Measurements from ENCODE around the gene PMF1. TPM values are rescaled to one million over a fixed set of nuclear protein-coding genes. Genes with fewer than 3 reads are reported as not detected.

The PMF1 gene
- total RNA-seq, 2 donors from 2014 or later, result 119 TPM

GRCh38 chr1:156268336-156268735, 55.5 kb downstream of the PMF1 start:
- Mint-ChIP-seq H3K27me3 (ENCODE audit: insufficient read depth) (no peaks in the 10 kb centered on the region), H3K4me3 (no peak overlapping the region), H3K27ac (no peak overlapping the region), H3K4me1 (peaks cover 2% of the 10 kb centered on the region), H3K9me3 (no peaks in the 10 kb centered on the region), H3K36me3 (ENCODE audit: low read depth) (peaks cover 77% of the 10 kb centered on the region)
- H3K27ac ChIP-seq (ENCODE audit: low read depth, low read length), result no peak overlapping the region
- H3K9ac ChIP-seq (ENCODE audit: extremely low read depth, low read length, poor library complexity, severe bottlenecking), result no peak overlapping the region
- no peaks in the 10 kb centered on the region for H3K4me1 ChIP-seq (ENCODE audit: control insufficient read depth, insufficient read depth, low read length)
- no peak for DNase-seq
- H3K36me3 ChIP-seq (ENCODE audit: control insufficient read depth, insufficient read depth, low read length), result peaks cover 87% of the 10 kb centered on the region
- TF ChIP-seq CTCF (conservative IDR thresholded peaks at IDR 0.05), result no peak
- no peaks in the 10 kb centered on the region for H3K9me3 ChIP-seq (ENCODE audit: control insufficient read depth, low read length)
- no peak overlapping the region for H3K4me3 ChIP-seq (ENCODE audit: low read length)
- WGBS, 2 experiments (ENCODE audit: insufficient coverage in 1 of 2, insufficient read length in 1 of 2), result 82 to 99% methylated on average over 3 to 4 of the region's 4 CpGs
- H3K27me3 ChIP-seq (ENCODE audit: control insufficient read depth, insufficient read depth, low read length, poor library complexity, severe bottlenecking), result no peaks in the 10 kb centered on the region

GRCh38 chr1:156270314-156270713, 57.5 kb downstream of the PMF1 start:
- Histone ChIP-seq H3K36me3 (ENCODE audit: control insufficient read depth, insufficient read depth, low read length) (peaks cover 93% of the 10 kb centered on the region), H3K4me1 (ENCODE audit: control insufficient read depth, insufficient read depth, low read length) (no peaks in the 10 kb centered on the region), H3K9me3 (ENCODE audit: control insufficient read depth, low read length) (no peaks in the 10 kb centered on the region), H3K27me3 (ENCODE audit: control insufficient read depth, insufficient read depth, low read length, poor library complexity, severe bottlenecking) (no peaks in the 10 kb centered on the region), H3K9ac (ENCODE audit: extremely low read depth, low read length, poor library complexity, severe bottlenecking) (no peak overlapping the region), H3K4me3 (ENCODE audit: low read length) (no peak overlapping the region), H3K27ac (ENCODE audit: low read depth, low read length) (no peak overlapping the region)
- TF ChIP-seq CTCF (conservative IDR thresholded peaks at IDR 0.05), result no peak
- Mint-ChIP-seq H3K36me3 (ENCODE audit: low read depth) (peaks cover 81% of the 10 kb centered on the region), H3K27ac (no peak overlapping the region), H3K4me3 (no peak overlapping the region), H3K9me3 (no peaks in the 10 kb centered on the region), H3K4me1 (peaks cover 2% of the 10 kb centered on the region), H3K27me3 (ENCODE audit: insufficient read depth) (no peaks in the 10 kb centered on the region)
- DNase-seq, result no peak
- WGBS, 2 experiments (ENCODE audit: insufficient coverage in 1 of 2, insufficient read length in 1 of 2), result 96% methylated on average over 3 of the region's 3 CpGs; no CpG with 5 or more reads in 1 of the 2 experiments

GRCh38 chr1:156276532-156276931, 63.7 kb downstream of the PMF1 start:
- H3K27ac ChIP-seq (ENCODE audit: low read depth, low read length), result no peak overlapping the region
- no peak overlapping the region for H3K4me3 ChIP-seq (ENCODE audit: low read length)
- H3K27me3 Mint-ChIP-seq (ENCODE audit: insufficient read depth), result no peaks in the 10 kb centered on the region
- H3K4me3 Mint-ChIP-seq, result no peak overlapping the region
- H3K36me3 Mint-ChIP-seq (ENCODE audit: low read depth), result peaks cover 70% of the 10 kb centered on the region
- peaks cover 5% of the 10 kb centered on the region for H3K4me1 Mint-ChIP-seq
- H3K9me3 Mint-ChIP-seq, result no peaks in the 10 kb centered on the region
- TF ChIP-seq CTCF (conservative IDR thresholded peaks at IDR 0.05), result no peak
- peaks cover 85% of the 10 kb centered on the region for H3K36me3 ChIP-seq (ENCODE audit: control insufficient read depth, insufficient read depth, low read length)
- H3K9me3 ChIP-seq (ENCODE audit: control insufficient read depth, low read length), result no peaks in the 10 kb centered on the region
- no peak overlapping the region for H3K9ac ChIP-seq (ENCODE audit: extremely low read depth, low read length, poor library complexity, severe bottlenecking)
- H3K27ac Mint-ChIP-seq, result no peak overlapping the region
- peaks cover 5% of the 10 kb centered on the region for H3K4me1 ChIP-seq (ENCODE audit: control insufficient read depth, insufficient read depth, low read length)
- H3K27me3 ChIP-seq (ENCODE audit: control insufficient read depth, insufficient read depth, low read length, poor library complexity, severe bottlenecking), result no peaks in the 10 kb centered on the region
- no peak for DNase-seq
